ENCODE data around the gene AP3B1.
"Not testable (repeated sequence)": the region's sequence is repeated elsewhere in the genome, so short reads cannot be mapped to it uniquely, and the experiment has no call there.

DNA sequence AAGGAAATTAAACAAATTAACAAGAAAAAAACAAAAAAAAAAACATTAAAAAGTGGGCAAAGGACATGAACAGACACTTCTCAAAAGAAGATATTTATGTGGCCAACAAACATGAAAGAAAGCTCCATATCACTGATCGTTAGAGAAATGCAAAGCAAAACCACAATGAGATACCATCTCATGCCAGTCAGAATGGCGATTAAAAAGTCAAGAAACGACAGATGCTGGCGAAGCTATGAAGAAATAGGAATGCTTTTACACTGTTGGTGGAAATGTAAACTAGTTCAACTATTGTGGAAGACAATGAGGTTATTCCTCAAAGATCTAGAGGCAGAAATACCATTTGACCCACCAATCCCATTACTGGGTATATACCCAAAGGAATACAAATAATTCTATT, 223.8 kb downstream of the AP3B1 start:
- TF ChIP-seq, protein P1, sequence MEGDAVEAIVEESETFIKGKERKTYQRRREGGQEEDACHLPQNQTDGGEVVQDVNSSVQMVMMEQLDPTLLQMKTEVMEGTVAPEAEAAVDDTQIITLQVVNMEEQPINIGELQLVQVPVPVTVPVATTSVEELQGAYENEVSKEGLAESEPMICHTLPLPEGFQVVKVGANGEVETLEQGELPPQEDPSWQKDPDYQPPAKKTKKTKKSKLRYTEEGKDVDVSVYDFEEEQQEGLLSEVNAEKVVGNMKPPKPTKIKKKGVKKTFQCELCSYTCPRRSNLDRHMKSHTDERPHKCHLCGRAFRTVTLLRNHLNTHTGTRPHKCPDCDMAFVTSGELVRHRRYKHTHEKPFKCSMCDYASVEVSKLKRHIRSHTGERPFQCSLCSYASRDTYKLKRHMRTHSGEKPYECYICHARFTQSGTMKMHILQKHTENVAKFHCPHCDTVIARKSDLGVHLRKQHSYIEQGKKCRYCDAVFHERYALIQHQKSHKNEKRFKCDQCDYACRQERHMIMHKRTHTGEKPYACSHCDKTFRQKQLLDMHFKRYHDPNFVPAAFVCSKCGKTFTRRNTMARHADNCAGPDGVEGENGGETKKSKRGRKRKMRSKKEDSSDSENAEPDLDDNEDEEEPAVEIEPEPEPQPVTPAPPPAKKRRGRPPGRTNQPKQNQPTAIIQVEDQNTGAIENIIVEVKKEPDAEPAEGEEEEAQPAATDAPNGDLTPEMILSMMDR (IDR thresholded peaks at IDR 0.05; ENCODE audit: borderline replicate concordance, extremely low read depth, low read length, poor library complexity, severe bottlenecking), result not testable (repeated sequence)
- TF ChIP-seq EZH2 (IDR thresholded peaks at IDR 0.05; ENCODE audit: borderline replicate concordance, low read depth, low read length, severe bottlenecking), result not testable (repeated sequence)
